Stomach (tissue), 9 donors: ENCODE measurements around the gene ARHGAP24. TPM values are rescaled to one million over a fixed set of nuclear protein-coding genes. Genes with fewer than 3 reads are reported as not detected.

Experiments
- DNase-seq, 2 donors: peaks; one replicate each; pipeline versions ENCODE4 v3.0.0 to v3.0.0-alpha.2; 2013 to 2019
- H3K27ac ChIP-seq, 5 donors: fragments of 200-600 bp in 4 of 5; sonication (generic) in 4 of 5; one replicate each; pipeline ENCODE4 v1.5.1; 2013 to 2019; ENCODE audit warnings: mild to moderate bottlenecking in 1 of 5, moderate library complexity in 1 of 5
- H3K27me3 ChIP-seq, 3 donors: fragments of 200-600 bp; sonication (generic); one replicate each; pipeline ENCODE4 v1.5.1; 2017 to 2019; ENCODE audit warnings: mixed run types in 1 of 3
- H3K36me3 ChIP-seq, 4 donors: fragments of 200-600 bp; sonication (generic); 1 replicate in 3 of 4; 2 replicates in 1 of 4; pipeline ENCODE4 v1.5.1; 2016 to 2019
- H3K4me1 ChIP-seq, 4 donors: fragments of 200-600 bp; sonication (generic); one replicate each; pipeline ENCODE4 v1.5.1; 2016 to 2019
- H3K4me3 ChIP-seq, 4 donors: fragments of 200-600 bp; sonication (generic) in 3 of 4; one replicate each; pipeline ENCODE4 v1.5.1; 2016 to 2019; ENCODE audit warnings: mild to moderate bottlenecking in 1 of 4
- H3K9me3 ChIP-seq, 4 donors: fragments of 200-600 bp; sonication (generic); one replicate each; pipeline ENCODE4 v1.5.1; 2016 to 2019
- EP300 ChIP-seq: sonication (generic); formaldehyde crosslinking; IDR thresholded peaks from one replicate; pipeline ENCODE4 v1.6.1; 2017; ENCODE audit warnings: antibody characterized with exemption
- POLR2A ChIP-seq, 4 donors: fragments of 450-650 bp; IDR thresholded peaks; one replicate each; pipeline ENCODE4 v1.6.1; 2016; ENCODE audit warnings: antibody characterized with exemption in 4 of 4, control low read depth in 2 of 4, mild to moderate bottlenecking in 1 of 4, moderate library complexity in 1 of 4
- POLR2AphosphoS5 ChIP-seq, 3 donors: sonication (generic); formaldehyde crosslinking; IDR thresholded peaks; one replicate each; pipeline ENCODE4 v1.6.1; 2016; ENCODE audit warnings: antibody characterized with exemption in 3 of 3
- WGBS, 5 donors: extraction: QIAGEN DNeasy Blood & Tissue Kit in 3 of 5; methylation state at CpG; one replicate each; pipeline versions ENCODE4 v1.1.5 to v1.1.7; 2013 to 2018; 5-methylcytosine and 5-hydroxymethylcytosine counted together
- intact Hi-C: fragments of 100-400 bp; cut with DNase I; formaldehyde crosslinking; loops from one replicate; pipeline ENCODE4 v1.15.1; 2023; ENCODE audit warnings: low total_unique reads
- polyA plus RNA-seq, 3 donors: library from polyadenylated mRNA; stranded (reverse); fragments of 200-250 nt; gene quantifications; one replicate each; pipeline ENCODE4 v1.2.3, GENCODE V29; 2013
- total RNA-seq, 5 donors: library from RNA; depleted of rRNA; stranded (reverse); fragments of >200 nt; gene quantifications; one replicate each; pipeline versions ENCODE4 v1.1.0 to v1.2.3, GENCODE V29; 2014 to 2016
- TF ChIP-seq, protein P1 (sequence below), 7 experiments: fragments of 450-650 bp in 4 of 7; fragments of 200-600 bp in 3 of 7; sonication (generic) in 3 of 7; IDR thresholded peaks; one replicate each; pipeline ENCODE4 v1.5.1; 2016 to 2019; ENCODE audit warnings: antibody characterized with exemption in 7 of 7, control low read depth in 2 of 7, mild to moderate bottlenecking in 1 of 7
- donor health status: healthy with polysubstance abuse.
- donor health status: Bipolar disorder and iron deficiency.
- donor health status: healthy.

The ARHGAP24 gene
- total and polyA plus RNA-seq, 8 donors = 6.4 to 152 (median 33.5) TPM

DNA sequence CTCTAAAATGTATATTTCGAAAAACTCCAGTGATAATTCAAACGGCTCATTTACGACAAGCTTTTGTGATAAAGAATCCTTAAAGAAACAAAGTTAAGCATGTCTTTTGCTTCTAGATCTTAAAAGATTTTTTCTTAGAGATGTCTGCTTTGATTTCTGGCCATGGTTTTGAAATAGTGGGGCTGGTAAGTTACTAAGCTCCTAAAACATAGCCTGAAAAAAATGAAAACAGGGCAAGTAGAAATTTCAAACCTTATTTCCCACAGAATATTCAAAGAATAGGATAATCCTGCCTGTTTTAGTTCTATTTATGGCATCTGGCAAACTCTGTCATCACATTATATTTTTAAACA is 318.3 kb downstream of the ARHGAP24 start:
- WGBS, 5 donors = 67 to 78% (median 71%) methylated on average over 3 of the region's 3 CpGs
- Histone ChIP-seq H3K4me3 (no peak overlapping the region), H3K4me1 (peaks cover 0 to 31% (median 15%) of the 10 kb centered on the region in 4 donors), H3K27me3 (no peaks in the 10 kb centered on the region), H3K36me3 (no peaks in the 10 kb centered on the region), H3K27ac (no peak overlapping the region), H3K9me3 (no peaks in the 10 kb centered on the region)
- TF ChIP-seq, protein P1, sequence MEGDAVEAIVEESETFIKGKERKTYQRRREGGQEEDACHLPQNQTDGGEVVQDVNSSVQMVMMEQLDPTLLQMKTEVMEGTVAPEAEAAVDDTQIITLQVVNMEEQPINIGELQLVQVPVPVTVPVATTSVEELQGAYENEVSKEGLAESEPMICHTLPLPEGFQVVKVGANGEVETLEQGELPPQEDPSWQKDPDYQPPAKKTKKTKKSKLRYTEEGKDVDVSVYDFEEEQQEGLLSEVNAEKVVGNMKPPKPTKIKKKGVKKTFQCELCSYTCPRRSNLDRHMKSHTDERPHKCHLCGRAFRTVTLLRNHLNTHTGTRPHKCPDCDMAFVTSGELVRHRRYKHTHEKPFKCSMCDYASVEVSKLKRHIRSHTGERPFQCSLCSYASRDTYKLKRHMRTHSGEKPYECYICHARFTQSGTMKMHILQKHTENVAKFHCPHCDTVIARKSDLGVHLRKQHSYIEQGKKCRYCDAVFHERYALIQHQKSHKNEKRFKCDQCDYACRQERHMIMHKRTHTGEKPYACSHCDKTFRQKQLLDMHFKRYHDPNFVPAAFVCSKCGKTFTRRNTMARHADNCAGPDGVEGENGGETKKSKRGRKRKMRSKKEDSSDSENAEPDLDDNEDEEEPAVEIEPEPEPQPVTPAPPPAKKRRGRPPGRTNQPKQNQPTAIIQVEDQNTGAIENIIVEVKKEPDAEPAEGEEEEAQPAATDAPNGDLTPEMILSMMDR (IDR thresholded peaks at IDR 0.05) = no peak
- TF ChIP-seq EP300 (no peak), POLR2AphosphoS5 (IDR thresholded peaks at IDR 0.05) (no peak)
- intact Hi-C loops = no loop called here
- DNase-seq = no peak

DNA sequence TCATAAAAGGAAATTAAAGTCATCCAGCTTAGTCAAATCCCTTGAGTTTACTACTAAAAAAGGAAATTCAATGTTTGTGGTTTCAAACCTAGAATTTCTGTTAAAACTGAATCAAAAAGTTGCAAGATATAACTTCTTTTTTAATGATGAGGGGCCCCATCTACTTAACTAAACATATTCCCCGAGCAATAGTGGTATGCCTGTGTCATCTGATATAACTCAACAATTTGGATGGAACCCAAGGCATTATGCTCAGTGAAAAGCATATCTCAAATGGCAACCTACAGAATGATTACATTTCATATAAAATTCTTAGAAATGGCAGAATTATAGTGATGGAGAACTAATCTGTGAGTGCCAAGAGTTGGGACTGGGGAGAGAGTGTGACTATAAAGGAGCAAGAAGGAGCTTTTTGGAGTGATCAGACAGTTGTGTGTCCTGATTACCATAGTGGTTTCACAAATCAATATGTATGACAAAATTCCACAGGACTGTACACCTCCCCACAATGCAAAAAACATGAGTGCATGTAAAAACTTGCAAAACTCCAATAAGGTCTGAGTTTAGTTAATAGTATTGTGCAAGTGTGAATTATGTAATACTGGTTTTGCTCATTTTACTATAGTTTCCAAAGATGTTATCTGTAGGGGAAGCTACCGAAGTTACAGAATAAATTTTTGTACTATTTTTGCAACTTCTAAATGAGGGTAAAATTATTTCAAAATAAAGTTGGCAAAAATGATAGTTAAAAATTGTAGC is 323.2 kb downstream of the ARHGAP24 start:
- intact Hi-C loops = no loop called here

DNA sequence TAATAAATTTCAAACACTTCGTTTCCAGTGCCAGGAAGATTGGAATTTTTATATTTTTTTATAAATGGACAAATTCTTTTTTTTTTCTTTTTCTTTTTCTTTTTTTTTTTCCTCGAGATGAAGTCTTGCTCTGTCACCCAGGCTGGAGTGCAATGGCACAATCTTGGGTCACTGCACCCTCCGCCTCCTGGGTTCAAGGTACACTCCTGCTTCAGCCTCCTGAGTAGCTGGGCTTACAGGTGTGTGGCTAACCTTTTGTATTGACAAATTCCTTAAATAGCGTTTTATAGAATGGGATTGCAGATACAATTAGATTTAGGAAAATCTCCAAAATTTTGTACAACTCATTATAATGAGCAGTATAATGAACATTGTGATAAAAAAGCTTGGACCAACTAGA is 328.9 kb downstream of the ARHGAP24 start:
- TF ChIP-seq POLR2A (IDR thresholded peaks at IDR 0.05) (no peak), POLR2AphosphoS5 (IDR thresholded peaks at IDR 0.05) (no peak)
- Histone ChIP-seq H3K27me3 (no peaks in the 10 kb centered on the region), H3K4me1 (peaks cover 0 to 15% (median 4%) of the 10 kb centered on the region in 4 donors), H3K4me3 (no peak overlapping the region), H3K27ac (no peak overlapping the region), H3K36me3 (no peaks in the 10 kb centered on the region), H3K9me3 (no peaks in the 10 kb centered on the region)
- intact Hi-C loops = no loop called here
- 69 to 76% (median 74%) methylated on average over 4 of the region's 4 CpGs for WGBS, 5 donors
- DNase-seq = no peak

More for the DNA sequence above, 323.2 kb downstream of the ARHGAP24 start:
- DNase-seq = no peak
- no peak for TF ChIP-seq POLR2AphosphoS5 (IDR thresholded peaks at IDR 0.05)
- no peak for TF ChIP-seq POLR2A (IDR thresholded peaks at IDR 0.05)
- TF ChIP-seq, protein P1 (IDR thresholded peaks at IDR 0.05) = no peak
- no peak for TF ChIP-seq EP300
- Histone ChIP-seq H3K4me3 (no peak overlapping the region), H3K27ac (no peak overlapping the region), H3K27me3 (no peaks in the 10 kb centered on the region), H3K36me3 (no peaks in the 10 kb centered on the region), H3K9me3 (no peaks in the 10 kb centered on the region), H3K4me1 (peaks cover 0 to 18% (median 8%) of the 10 kb centered on the region in 4 donors)
- WGBS, 5 donors = 70 to 91% (median 86%) methylated on average over 2 of the region's 2 CpGs

DNA sequence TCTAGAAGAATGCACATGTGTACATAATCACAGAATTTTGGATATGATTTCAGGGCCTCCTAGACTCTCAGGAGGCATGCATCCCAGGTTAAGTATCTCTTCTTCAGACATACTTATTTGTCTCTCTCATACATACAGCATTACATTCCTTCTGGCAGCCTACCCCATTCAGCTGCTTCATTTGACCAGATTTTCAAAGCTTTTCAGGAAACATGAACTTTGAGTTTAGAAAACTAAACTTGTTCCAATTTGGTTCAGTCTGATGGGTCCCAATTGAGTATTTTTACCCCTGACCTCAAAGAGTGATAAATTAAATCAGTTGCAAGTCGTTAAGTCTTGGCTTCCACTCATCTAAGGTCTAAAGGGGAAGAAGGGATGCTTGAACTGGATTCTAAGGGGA is 330.9 kb downstream of the ARHGAP24 start:
- no peaks in the 10 kb centered on the region for H3K9me3 ChIP-seq
- 57 to 71% (median 65%) methylated on average over 1 of the region's 1 CpG for WGBS, 5 donors
- intact Hi-C loops = no loop called here
- TF ChIP-seq, protein P1 (IDR thresholded peaks at IDR 0.05) = no peak
- TF ChIP-seq EP300 = no peak
- TF ChIP-seq POLR2AphosphoS5 (IDR thresholded peaks at IDR 0.05) = no peak
- TF ChIP-seq POLR2A (IDR thresholded peaks at IDR 0.05) = no peak
- no peaks in the 10 kb centered on the region for H3K27me3 ChIP-seq
- H3K4me3 ChIP-seq = no peak overlapping the region
- H3K27ac ChIP-seq = no peak overlapping the region
- peaks cover 0 to 16% (median 4%) of the 10 kb centered on the region in 4 donors for H3K4me1 ChIP-seq
- no peaks in the 10 kb centered on the region for H3K36me3 ChIP-seq
- DNase-seq = peak in 1 of 2 donors; percentile 51

DNA sequence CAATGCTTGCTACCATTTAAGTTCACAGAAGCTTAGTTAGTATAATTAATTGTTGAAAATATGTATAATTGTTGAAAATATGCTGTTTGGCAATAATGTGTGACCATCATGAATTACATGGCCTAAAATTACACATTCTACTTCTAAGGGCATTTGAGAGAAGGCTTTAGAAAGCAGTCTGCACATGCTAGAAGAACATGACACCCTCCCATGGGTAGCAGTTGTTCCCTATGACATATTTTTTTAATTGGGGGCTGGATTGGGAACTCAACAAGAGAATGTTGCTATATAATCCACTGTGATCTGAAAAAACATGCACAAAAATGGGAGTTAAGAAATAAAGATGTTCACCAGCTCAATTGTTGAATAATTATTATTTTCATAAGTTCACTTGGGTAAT is 331.4 kb downstream of the ARHGAP24 start:
- DNase-seq = no peak
- H3K4me1 ChIP-seq = peaks cover 0 to 16% (median 4%) of the 10 kb centered on the region in 4 donors
- H3K4me3 ChIP-seq = no peak overlapping the region
- no peaks in the 10 kb centered on the region for H3K9me3 ChIP-seq
- H3K27ac ChIP-seq = no peak overlapping the region
- no peaks in the 10 kb centered on the region for H3K36me3 ChIP-seq
- H3K27me3 ChIP-seq = no peaks in the 10 kb centered on the region
- intact Hi-C loops = no loop called here
- TF ChIP-seq POLR2AphosphoS5 (IDR thresholded peaks at IDR 0.05) (no peak), POLR2A (IDR thresholded peaks at IDR 0.05) (no peak), EP300 (no peak)
- TF ChIP-seq, protein P1 (IDR thresholded peaks at IDR 0.05) = no peak
